GM10266 (cell line): ENCODE results near the gene GALR3.

Experiments used
- DNase-seq: peaks from one replicate; pipeline ENCODE4 v3.0.0; 2012; ENCODE audit errors: extremely low spot score
- CTCF ChIP-seq: IDR thresholded peaks from 2 replicates; pipeline ENCODE4 v1.5.1; 2012; ENCODE audit warnings: mild to moderate bottlenecking, low read depth; ENCODE audit not compliant: control insufficient read depth, insufficient read depth; ENCODE audit errors: missing control alignments

The GALR3 gene

DNA sequence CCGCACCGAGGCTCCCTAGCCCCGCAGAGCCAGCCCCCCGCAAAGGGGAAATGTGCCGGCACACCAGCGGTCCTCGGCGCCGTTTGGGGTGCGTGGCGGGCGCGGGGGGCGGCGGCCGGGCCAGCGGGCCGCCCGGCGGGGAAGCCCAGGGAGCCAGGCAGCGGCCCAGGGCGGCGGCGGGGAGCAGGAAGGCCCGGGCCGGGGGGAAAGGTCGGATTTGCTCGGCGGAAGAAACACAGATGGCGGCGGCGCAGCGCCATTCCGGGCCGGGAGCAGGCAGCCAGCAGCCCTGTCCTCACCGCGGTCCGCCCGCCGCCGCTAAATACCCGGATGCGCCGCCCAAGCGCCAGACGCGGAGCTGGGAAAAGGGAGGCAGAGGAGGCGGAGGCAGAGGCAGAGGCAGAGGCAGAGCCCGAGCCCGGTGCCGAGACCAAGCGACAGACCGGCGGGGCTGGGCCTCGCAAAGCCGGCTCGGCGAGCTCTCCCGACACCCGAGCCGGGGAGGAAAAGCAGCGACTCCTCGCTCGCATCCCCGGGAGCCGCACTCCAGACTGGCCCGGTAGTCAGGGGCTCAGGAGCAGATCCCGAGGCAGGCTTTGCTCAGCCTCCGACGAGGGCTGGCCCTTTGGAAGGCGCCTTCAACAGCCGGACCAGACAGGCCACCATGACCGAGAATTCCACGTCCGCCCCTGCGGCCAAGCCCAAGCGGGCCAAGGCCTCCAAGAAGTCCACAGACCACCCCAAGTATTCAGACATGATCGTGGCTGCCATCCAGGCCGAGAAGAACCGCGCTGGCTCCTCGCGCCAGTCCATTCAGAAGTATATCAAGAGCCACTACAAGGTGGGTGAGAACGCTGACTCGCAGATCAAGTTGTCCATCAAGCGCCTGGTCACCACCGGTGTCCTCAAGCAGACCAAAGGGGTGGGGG lies 18.0 kb upstream of the GALR3 start:
- peak; percentile 81 for DNase-seq
- no peak for TF ChIP-seq CTCF

- TF ChIP-seq CTCF: no peak
- no peak for DNase-seq
These were observed 17.3 kb upstream of the GALR3 start for GRCh38 chr22:37805810-37806277.

DNA sequence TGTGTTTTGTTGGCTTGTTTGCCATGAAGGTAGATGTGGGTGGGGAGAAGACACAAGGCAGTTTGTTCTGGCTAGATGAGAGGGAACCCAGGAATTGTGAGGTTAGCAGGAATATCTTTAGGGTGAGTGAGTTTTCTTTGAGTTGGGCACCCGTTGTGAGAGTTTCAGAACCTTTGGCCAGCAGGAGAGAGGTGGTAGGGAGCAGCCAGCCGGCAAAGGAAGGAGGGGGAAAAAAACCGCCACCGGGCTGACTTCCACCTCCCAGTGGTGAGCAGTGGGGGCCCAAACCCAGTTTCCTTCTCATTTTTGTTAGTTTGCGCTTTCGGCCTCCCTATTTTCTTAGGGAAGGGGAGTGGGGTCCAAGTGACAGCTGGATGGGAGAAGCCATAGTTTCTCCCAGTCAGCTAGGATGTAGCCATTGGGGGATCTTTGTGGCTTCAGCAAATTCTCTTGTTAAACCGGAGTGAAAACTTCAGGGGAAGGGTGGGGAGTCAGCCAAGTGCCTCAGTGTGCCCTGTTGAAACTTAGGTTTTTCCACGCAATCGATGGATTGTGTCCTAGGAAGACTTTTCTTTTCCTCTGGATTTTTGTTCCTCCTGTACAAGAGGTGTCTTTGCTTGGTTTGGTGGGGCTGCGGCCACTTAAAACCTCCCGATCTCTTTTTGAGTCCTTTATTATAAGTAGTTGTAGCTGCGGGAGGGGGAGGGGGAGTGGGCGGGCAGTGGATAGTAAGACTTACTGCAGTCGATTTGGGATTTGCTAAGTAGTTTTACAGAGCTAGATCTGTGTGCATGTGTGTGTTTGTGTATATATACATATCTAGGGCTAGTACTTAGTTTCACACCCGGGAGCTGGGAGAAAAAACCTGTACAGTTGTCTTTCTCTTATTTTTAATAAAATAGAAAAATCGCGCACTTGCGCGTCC lies 16.5 kb upstream of the GALR3 start:
- TF ChIP-seq CTCF: no peak
- DNase-seq: no peak

DNA sequence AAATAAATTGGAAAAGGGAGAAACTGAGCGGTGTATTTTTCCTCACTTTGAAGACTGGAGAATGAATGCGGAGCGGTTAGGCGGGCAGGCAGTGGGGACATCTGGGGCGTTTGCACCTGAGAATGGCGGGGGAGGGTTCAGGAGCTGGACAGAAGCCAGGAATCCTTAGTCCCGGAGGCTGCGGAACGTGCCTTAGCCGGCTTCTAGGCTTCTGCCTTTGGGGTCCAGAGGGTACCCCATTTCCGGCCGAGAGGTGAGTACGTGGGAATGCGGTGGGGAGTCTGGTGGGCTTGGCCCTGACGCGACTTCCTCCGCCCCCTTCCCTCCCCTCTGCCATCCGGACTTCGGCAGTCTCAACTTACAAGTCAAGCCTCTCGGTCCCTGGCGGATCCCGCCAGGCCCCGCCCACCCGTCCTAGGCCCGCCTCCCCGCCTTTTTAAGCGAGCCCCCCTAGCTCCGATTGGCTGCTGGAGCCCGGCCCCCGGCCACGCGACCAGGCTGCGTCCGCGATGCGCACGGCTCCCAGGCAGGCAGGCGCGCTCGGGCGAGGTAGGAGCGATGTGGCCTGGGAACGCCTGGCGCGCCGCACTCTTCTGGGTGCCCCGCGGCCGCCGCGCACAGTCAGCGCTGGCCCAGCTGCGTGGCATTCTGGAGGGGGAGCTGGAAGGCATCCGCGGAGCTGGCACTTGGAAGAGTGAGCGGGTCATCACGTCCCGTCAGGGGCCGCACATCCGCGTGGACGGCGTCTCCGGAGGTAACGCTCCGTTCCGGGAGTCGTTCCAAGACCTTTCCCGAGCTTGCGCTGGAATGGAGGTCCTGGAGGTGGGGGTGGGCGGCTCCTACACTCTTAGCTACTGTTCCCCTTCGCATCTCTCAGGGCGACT lies 15.5 kb upstream of the GALR3 start, which contains the start of gene GCAT:
Gene GCAT, plus strand, starts transcription at position 525 of the 884 bp plus-strand sequence. Its CDS starts 34 bp downstream, at position 559.
- DNase-seq: peak; percentile 99
- no peak for TF ChIP-seq CTCF

DNA sequence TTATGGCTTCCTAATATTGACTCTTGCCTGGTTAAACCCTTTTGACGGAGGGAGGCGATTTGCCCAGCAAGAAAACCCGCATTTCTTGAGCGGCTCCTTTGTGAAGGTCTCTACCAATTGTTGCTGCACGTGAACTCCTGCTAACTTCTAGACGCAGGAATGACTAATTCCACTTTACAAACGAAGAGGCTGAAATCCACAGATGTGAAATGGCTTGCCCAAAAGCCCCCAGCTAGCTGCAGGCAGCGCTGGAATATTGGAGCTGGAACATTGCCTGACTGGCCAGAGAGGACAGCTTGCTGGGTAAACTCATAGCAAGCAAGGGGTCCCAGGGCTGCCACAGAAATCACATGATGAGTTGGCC lies 14.9 kb upstream of the GALR3 start:
- no peak for TF ChIP-seq CTCF
- no peak for DNase-seq

GRCh38 chr22:37809672-37810333 lies 13.4 kb upstream of the GALR3 start:
- TF ChIP-seq CTCF: no peak
- no peak for DNase-seq
